Stimulated activated naive CD4-positive, alpha-beta T cell (primary cell): ENCODE results near the gene OXGR1.
A peak's percentile ranks its signal among the peaks of the same experiment; 100 is the strongest.
"Not testable (repeated sequence)": the region's sequence is repeated elsewhere in the genome, so short reads cannot be mapped to it uniquely, and the experiment has no call there.

ENCODE experiments used
- DNase-seq, 6 experiments: peaks; one replicate each; lab custom pipeline; 2025; lab: John Stamatoyannopoulos, UW

Gene OXGR1

GRCh38 chr13:97005625-97006262 is 11.5 kb upstream of the OXGR1 start:
- no peak for DNase-seq

- DNase-seq: no peak
These were observed 10.6 kb upstream of the OXGR1 start for GRCh38 chr13:97004886-97005285.

- DNase-seq: no peak
These were observed 10.0 kb upstream of the OXGR1 start for GRCh38 chr13:97004096-97004876.

- no peak for DNase-seq
These were observed 8.8 kb upstream of the OXGR1 start for GRCh38 chr13:97003071-97003470.

DNA sequence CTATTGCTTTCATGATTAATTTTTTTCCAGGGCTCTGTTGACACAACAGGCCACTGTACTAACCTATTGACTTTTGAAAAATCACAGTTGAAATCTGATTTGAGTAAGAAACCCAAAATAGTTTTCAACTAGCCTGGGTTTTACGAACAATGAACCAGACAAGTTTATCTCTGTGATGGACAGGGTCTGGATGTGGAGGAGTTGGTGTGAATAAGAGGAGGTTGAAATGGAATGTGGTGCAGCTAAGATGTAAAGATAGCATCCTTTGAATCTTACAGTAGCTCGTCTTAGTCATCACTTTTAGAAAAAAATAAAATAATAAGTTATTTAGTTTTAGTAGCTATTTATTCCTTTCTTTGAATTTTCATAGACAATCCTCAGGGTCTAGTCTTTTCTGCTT is 8.3 kb upstream of the OXGR1 start:
- DNase-seq: no peak

GRCh38 chr13:97001636-97002035 is 7.4 kb upstream of the OXGR1 start:
- no peak for DNase-seq

DNA sequence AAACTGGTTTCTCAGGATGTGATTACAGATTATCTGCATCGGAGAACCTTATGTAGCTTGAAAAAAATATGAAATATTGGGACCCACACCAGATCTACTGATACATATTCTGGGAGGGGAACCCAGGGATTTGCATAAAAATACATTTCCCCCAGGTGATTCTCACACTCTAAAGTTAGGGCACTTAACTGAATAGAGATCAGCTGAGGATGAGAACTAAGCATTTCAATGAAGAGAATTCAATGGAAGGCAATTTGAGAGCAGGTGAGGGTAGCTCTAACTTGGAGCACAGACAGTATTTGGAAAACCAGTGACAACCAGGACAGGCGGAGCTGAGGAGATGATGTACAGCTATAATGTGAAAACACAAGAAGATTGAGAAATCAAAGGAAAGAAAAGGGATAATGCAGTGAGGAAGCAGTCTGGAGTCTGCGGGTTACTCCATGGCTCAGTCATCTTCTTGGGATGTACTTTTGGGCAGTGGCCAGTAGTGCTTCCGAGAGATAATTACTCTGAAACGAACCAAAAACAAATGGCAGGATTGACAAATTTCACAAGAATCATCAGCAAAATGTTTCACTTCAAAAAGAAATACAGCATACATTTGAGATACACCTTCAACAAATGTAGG is 6.1 kb upstream of the OXGR1 start:
- no peak for DNase-seq

GRCh38 chr13:96999091-96999490 is 4.8 kb upstream of the OXGR1 start:
- no peak for DNase-seq

DNA sequence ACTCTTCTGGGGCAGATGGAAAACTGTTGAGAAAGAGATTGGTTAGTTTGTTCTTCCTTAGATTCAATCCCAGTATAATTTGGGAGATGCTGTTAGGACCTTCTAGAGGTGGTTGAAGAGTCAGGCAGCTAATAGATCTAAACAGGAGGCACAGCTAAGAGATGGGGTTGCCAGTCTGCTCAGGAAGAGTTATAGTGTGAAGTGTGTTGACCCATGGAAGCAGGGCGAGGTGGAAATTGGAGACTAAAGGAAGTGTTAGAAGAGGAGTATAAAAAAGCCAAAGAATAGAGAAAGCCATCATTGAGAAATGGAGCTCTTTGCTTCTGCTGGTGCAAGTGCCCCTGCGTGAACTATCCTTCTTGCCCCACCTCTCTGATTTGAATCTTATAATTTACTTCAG is 3.8 kb upstream of the OXGR1 start:
- no peak for DNase-seq

- no peak for DNase-seq
These were observed 2.6 kb upstream of the OXGR1 start for GRCh38 chr13:96996886-96997285.

DNA sequence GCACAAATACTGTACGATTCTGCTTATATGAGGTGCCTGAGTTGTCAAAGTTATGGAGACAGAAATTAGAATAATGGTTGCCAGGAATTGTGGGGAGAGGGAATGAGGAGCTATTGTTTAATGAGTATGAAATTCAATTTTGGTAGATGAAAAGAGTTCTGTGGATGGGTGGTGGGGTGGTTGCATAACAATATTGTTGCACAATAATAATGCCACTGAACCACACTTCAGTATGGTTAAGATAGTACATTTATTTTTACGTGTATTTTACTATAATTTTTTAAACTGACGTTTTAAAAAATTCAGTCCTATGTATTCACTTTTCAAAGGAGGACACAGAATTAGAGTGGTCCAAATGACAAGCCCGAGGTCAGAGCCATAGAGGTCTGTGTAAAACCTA is 1.8 kb upstream of the OXGR1 start:
- DNase-seq: no peak

DNA sequence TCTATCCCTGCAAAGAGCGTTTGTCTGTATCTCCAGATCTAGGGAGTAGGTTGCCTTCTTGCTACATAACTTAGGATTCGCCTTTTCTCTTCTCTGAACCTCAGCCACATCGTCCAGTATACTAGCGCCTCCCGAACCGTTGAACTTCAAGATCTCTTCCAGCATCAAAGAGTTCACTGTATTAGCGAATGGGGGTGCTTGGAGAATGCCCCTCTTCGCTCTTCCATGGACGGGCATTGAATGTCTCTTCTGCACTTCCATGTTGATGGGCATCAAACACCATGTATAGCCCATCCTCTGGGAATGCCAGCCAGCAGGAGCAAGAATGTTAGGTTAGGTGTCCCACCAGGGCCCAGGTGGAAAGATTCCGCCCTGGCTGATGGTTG is 575 bp upstream of the OXGR1 start:
- no peak for DNase-seq

GRCh38 chr13:96993634-96994016 is 651 bp downstream of the OXGR1 start:
- DNase-seq: no peak

DNA sequence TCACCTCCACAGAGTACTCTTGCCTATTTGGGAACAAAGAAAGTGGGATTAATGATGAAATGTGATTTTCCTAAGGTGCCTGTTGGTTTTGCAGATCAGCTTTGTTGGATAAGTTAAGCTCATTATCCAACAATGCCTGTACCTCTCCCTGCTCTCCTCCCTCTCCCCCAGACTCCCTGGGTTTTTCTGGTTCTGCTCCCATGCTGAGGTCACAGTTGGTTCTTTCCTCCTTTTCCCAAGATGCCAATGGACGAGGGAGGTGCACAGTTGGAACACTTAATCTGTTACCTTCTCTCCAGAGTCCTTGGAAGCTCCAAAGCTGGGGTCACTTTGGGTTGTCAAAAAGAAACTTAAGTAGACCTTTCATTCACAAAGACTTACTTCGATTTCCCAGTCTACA is 1.6 kb downstream of the OXGR1 start:
- no peak for DNase-seq

DNA sequence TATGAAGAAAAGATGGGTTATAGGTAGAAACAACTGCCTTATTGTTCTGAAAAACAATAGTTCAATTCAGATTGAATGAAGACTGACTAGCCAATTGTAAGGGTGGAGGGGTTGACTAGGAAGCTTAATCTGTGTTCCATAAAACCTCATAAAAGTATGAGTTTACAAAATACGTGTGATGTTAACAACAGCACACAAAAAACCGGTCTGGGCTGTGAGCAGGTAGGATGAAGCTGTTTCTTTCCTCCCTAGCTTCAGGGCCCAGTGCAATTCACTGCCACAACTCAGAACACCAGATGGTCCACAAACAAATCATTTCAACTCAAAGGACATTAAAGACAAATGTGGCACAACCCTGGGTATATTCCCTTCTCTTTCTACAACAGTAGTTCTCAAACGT is 3.2 kb downstream of the OXGR1 start:
- DNase-seq: no peak

DNA sequence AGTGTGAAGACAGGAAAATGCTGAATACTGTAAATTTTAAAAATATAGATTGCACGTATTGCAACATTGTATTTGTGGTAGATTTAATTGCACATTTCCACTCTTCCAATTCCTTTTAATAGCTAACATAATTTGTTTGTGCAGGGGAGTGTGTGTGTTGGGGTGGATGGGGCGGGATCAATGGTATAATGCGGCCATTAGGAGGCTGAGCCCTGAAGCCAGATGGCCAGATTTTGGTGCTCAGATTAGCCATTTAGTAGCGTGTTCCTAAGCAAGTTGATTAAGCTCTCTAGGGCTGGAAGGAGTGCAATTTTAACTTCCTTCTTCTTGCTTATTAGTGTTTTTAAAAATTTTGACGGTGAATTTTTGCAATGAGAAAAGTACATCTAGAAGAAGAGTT is 5.8 kb downstream of the OXGR1 start:
- no peak for DNase-seq

GRCh38 chr13:96984051-96984508 is 10.2 kb downstream of the OXGR1 start:
- peak in 1 of 6 experiments; percentile 2 for DNase-seq

DNA sequence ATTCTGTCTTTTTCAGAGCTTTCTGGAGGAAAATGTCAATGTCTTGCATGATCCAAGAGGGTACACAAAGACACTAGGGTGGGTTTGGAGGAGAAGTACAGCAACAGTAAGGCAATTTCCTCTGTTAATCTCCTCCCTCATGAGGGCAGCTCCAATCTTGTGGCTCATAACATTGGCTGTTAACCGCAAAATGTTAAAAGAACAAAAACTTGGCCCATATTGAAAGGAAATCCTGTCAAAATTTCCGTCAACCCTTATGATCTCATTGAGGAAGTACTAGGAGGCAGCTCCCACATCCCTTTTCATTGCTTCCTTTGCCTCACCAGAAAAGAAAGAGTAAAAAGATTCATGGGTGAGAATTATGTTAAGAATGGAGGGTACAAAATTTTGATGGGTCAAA is 11.6 kb downstream of the OXGR1 start:
- DNase-seq: no peak

- not testable (repeated sequence) for DNase-seq
These were observed 14.4 kb downstream of the OXGR1 start for GRCh38 chr13:96979861-96980260.

DNA sequence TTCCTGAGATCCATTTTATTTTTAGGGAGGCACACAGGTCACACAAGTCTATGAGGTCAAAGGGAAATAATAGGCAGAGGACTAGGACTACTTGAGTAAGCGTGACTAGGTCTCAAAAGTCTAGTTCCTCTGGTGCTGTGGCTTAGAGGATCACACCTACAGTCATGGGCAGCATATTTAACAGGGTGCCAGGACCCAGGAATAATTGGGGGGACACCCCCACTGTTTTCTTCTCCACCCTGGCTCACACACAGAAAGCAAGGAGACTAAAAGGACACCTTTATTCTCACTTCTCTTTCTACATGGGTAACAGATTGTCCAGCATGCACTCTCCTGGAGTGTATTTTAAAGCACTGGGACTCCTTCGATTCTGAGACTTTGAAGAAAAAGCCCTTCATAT is 26.2 kb downstream of the OXGR1 start:
- DNase-seq: no peak

- DNase-seq: no peak
These were observed 27.0 kb downstream of the OXGR1 start for GRCh38 chr13:96967248-96967745.

DNA sequence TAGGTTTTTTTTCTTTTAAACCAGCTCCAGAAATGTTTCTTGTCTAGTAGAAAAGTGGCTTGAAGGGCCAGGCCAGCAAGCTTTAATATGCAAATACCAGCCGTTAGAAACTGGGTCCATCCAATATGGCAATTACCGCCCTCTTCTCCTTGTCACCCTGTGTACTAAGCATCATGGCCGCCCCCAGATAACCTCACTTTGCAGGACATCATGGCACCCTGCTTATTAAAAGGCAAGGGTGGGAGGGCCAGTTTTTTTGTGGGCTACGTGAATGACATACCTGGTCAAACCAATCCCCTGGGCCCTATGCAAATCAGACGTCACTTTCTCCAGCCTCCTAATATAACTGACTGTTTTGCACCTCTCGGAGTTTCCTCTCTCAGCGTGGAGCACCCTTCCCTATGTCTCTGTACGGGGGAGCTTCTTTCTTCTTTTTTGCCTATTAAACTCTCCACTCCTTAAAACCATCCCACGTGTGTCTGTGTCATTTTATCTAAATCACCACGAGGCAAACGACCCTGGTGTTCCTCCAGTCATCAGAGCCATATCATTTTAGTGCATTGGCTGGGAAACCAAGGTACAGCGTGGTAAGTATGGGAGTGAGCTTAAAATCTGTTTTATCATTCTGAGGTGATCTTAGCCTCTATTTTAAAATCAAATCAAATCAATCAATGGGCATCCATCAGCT is 27.7 kb downstream of the OXGR1 start:
- DNase-seq: no peak
